K562 (cell line): ENCODE data around the gene ATAD3B. TPM values are rescaled to one million over a fixed set of nuclear protein-coding genes. Genes with fewer than 3 reads are reported as not detected.

Experiments used
- DPF2 ChIP-seq: fragments of 450-650 bp; IDR thresholded peaks from 2 replicates; pipeline ENCODE4 v1.6.1; 2016
- ETV6 ChIP-seq, 3 experiments: fragments of 150-350 bp in 1 of 3; sonication (generic) in 1 of 3; formaldehyde crosslinking in 1 of 3; IDR thresholded peaks; 2 replicates each; pipeline versions ENCODE4 v1.6.1 to v1.8.0; 2014 to 2022; ENCODE audit warnings: borderline replicate concordance in 2 of 3, low read depth in 2 of 3, antibody characterized with exemption in 1 of 3, low read length in 1 of 3, mild to moderate bottlenecking in 1 of 3, missing genetic modification reagents in 1 of 3
- FOXK2 ChIP-seq, 2 experiments: fragments of 450-650 bp; IDR thresholded peaks in 1 of 2; conservative IDR thresholded peaks in 1 of 2; 2 replicates each; pipeline ENCODE4 v1.6.1; 2016; ENCODE audit warnings: low read depth in 2 of 2, mild to moderate bottlenecking in 1 of 2
- HDAC6 ChIP-seq: IDR thresholded peaks from 2 replicates; pipeline ENCODE4 v1.6.1; 2012; ENCODE audit warnings: low read depth, mild to moderate bottlenecking, control low read depth, inconsistent platforms, low read length, moderate library complexity
- JUN ChIP-seq, 2 experiments: sonication (generic) in 1 of 2; formaldehyde crosslinking in 1 of 2; IDR thresholded peaks; 2 replicates each; pipeline versions ENCODE4 v1.6.1 to v1.8.0; 2012 to 2022; ENCODE audit warnings: borderline replicate concordance in 2 of 2, mild to moderate bottlenecking in 2 of 2, improper control_type of control experiment in 1 of 2, low read depth in 1 of 2, low read length in 1 of 2, missing genetic modification reagents in 1 of 2
- PML ChIP-seq: IDR thresholded peaks from 2 replicates; pipeline ENCODE4 v1.6.1; 2012; ENCODE audit warnings: low read length, inconsistent platforms
- POLR2AphosphoS2 ChIP-seq: IDR thresholded peaks from 2 replicates; pipeline ENCODE4 v1.6.1; 2012; ENCODE audit warnings: low read length, improper control_type of control experiment
- SRSF7 ChIP-seq: fragments of 200-400 bp; formaldehyde crosslinking; optimal IDR thresholded peaks from 2 replicates; pipeline ENCODE3; 2017; ENCODE audit warnings: mild to moderate bottlenecking, low read depth, low read length
- TAF7 ChIP-seq: fragments of 450-650 bp; IDR thresholded peaks from 2 replicates; pipeline ENCODE4 v1.6.1; 2016; ENCODE audit warnings: missing genetic modification characterization, missing compliant biosample characterization
- TOE1 ChIP-seq, 2 experiments: fragments of 450-650 bp in 1 of 2; sonication (generic) in 1 of 2; formaldehyde crosslinking in 1 of 2; IDR thresholded peaks; 2 replicates each; pipeline versions ENCODE4 v1.7.1 to v1.8.0; 2016 to 2022; ENCODE audit warnings: borderline replicate concordance in 2 of 2, mild to moderate bottlenecking in 2 of 2, antibody characterized with exemption in 1 of 2, inconsistent platforms in 1 of 2, low read depth in 1 of 2, missing genetic modification reagents in 1 of 2, moderate library complexity in 1 of 2
- USF2 ChIP-seq: sonication (generic); formaldehyde crosslinking; IDR thresholded peaks from 2 replicates; pipeline ENCODE4 v1.5.0; 2020; ENCODE audit warnings: missing genetic modification reagents
- ZBTB17 ChIP-seq: fragments of 450-650 bp; formaldehyde crosslinking; IDR thresholded peaks from 2 replicates; pipeline ENCODE4 v1.4.0; 2020; ENCODE audit warnings: mild to moderate bottlenecking
- ZNF212 ChIP-seq: fragments of 450-650 bp; formaldehyde crosslinking; IDR thresholded peaks from 2 replicates; pipeline ENCODE4 v1.4.0; 2020; ENCODE audit warnings: mild to moderate bottlenecking
- ZNF224 ChIP-seq: sonication (generic); formaldehyde crosslinking; IDR thresholded peaks from 2 replicates; pipeline ENCODE4 v1.8.0; 2022; ENCODE audit warnings: mild to moderate bottlenecking, missing genetic modification reagents
- ZNF232 ChIP-seq: sonication (generic); formaldehyde crosslinking; IDR thresholded peaks from 2 replicates; pipeline ENCODE4 v1.8.0; 2022; ENCODE audit warnings: mild to moderate bottlenecking, missing genetic modification reagents
- polyA plus RNA-seq, 8 experiments: library from polyadenylated mRNA; depleted of rRNA in 4 of 8; stranded (reverse) in 5 of 8; unstranded in 3 of 8; fragments of >200 nt; fragmentation: Nextera tagmentation in 2 of 8; fragmentation: Illumina TruSeq in 1 of 8; extraction: Ambion mirVana in 2 of 8; extraction: Trizol in 1 of 8; gene quantifications; 2 replicates each; pipeline versions ENCODE4 v1.2.1 to v1.2.3, GENCODE V29; 2011 to 2014; ENCODE audit warnings: inconsistent platforms in 1 of 8, missing spikeins in 1 of 8
- total RNA-seq, 7 experiments: library from RNA; depleted of rRNA in 6 of 7; stranded (reverse); fragments of >200 nt in 6 of 7; fragmentation: Illumina TruSeq in 2 of 7; extraction: Trizol in 2 of 7; gene quantifications; 2 replicates each; pipeline versions ENCODE4 v1.2.1 to v1.2.3, GENCODE V29; 2011 to 2021; ENCODE audit warnings: low replicate concordance in 1 of 7
- TF ChIP-seq, protein P1 (sequence below): IDR thresholded peaks from 2 replicates; pipeline ENCODE4 v1.6.1; 2011; ENCODE audit warnings: borderline replicate concordance, low read depth, mild to moderate bottlenecking, moderate library complexity, low read length; ENCODE audit not compliant: insufficient read depth, poor library complexity, severe bottlenecking
- TF ChIP-seq, protein P2 (sequence below), 2 experiments: IDR thresholded peaks; 2 replicates each; pipeline ENCODE4 v1.6.1; 2012; ENCODE audit warnings: improper control_type of control experiment in 2 of 2, low read depth in 2 of 2, low read length in 2 of 2, borderline replicate concordance in 1 of 2
- TF ChIP-seq, protein P3 (sequence below): IDR thresholded peaks from 2 replicates; pipeline ENCODE4 v1.6.1; 2011; ENCODE audit not compliant: insufficient read length; ENCODE audit errors: extremely low read depth

Gene ATAD3B
- total and polyA plus RNA-seq, 9 of the 15 experiments (the other 6 are each of a cell fraction or from before 2014, with no cell fraction given), result 0.07 to 113 (median 27.7) TPM

GRCh38 chr1:1511533-1512285, 40.1 kb downstream of the ATAD3B start, which contains the start of gene ATAD3A (continued):
- TF ChIP-seq, protein P1, sequence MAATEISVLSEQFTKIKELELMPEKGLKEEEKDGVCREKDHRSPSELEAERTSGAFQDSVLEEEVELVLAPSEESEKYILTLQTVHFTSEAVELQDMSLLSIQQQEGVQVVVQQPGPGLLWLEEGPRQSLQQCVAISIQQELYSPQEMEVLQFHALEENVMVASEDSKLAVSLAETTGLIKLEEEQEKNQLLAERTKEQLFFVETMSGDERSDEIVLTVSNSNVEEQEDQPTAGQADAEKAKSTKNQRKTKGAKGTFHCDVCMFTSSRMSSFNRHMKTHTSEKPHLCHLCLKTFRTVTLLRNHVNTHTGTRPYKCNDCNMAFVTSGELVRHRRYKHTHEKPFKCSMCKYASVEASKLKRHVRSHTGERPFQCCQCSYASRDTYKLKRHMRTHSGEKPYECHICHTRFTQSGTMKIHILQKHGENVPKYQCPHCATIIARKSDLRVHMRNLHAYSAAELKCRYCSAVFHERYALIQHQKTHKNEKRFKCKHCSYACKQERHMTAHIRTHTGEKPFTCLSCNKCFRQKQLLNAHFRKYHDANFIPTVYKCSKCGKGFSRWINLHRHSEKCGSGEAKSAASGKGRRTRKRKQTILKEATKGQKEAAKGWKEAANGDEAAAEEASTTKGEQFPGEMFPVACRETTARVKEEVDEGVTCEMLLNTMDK, result no peak
- no peak for TF ChIP-seq DPF2
- no peak for TF ChIP-seq ZNF212
- TF ChIP-seq ZNF224, result no peak
- TF ChIP-seq, protein P2, sequence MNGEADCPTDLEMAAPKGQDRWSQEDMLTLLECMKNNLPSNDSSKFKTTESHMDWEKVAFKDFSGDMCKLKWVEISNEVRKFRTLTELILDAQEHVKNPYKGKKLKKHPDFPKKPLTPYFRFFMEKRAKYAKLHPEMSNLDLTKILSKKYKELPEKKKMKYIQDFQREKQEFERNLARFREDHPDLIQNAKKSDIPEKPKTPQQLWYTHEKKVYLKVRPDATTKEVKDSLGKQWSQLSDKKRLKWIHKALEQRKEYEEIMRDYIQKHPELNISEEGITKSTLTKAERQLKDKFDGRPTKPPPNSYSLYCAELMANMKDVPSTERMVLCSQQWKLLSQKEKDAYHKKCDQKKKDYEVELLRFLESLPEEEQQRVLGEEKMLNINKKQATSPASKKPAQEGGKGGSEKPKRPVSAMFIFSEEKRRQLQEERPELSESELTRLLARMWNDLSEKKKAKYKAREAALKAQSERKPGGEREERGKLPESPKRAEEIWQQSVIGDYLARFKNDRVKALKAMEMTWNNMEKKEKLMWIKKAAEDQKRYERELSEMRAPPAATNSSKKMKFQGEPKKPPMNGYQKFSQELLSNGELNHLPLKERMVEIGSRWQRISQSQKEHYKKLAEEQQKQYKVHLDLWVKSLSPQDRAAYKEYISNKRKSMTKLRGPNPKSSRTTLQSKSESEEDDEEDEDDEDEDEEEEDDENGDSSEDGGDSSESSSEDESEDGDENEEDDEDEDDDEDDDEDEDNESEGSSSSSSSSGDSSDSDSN (IDR thresholded peaks at IDR 0.05; ENCODE audit: borderline replicate concordance in 1 of 2, low read depth in 2 of 2, low read length in 2 of 2), result peak; percentile 70 to 87; a peak in 2 of 4 replicates
- TF ChIP-seq TOE1 (IDR thresholded peaks at IDR 0.05; ENCODE audit: borderline replicate concordance), result peak; percentile 94
- no peak for TF ChIP-seq TOE1 (CRISPR knock-in tag; IDR thresholded peaks at IDR 0.05; ENCODE audit: borderline replicate concordance, low read depth)
- no peak for TF ChIP-seq USF2 (CRISPR knock-in tag)
- TF ChIP-seq FOXK2 (conservative IDR thresholded peaks at IDR 0.05 in 1 of 2, IDR thresholded peaks at IDR 0.05 in 1 of 2; ENCODE audit: low read depth in 2 of 2), result peak; percentile 62 to 87; a peak in 2 of 4 replicates
- TF ChIP-seq PML, result peak; percentile 74
- no peak for TF ChIP-seq HDAC6
- no peak for TF ChIP-seq SRSF7
- TF ChIP-seq JUN (IDR thresholded peaks at IDR 0.05; ENCODE audit: borderline replicate concordance, low read depth, low read length), result peak; percentile 76; the same call in 1 of the 2 replicates
- no peak for TF ChIP-seq JUN (CRISPR knock-in tag; IDR thresholded peaks at IDR 0.05; ENCODE audit: borderline replicate concordance)
- peak; percentile 96 for TF ChIP-seq ZBTB17 (CRISPR knock-in tag)
- peak; percentile 58 for TF ChIP-seq TAF7 (tag)
- TF ChIP-seq POLR2AphosphoS2, result no peak
- TF ChIP-seq ZNF232 (CRISPR knock-in tag), result no peak
- TF ChIP-seq, protein P3, sequence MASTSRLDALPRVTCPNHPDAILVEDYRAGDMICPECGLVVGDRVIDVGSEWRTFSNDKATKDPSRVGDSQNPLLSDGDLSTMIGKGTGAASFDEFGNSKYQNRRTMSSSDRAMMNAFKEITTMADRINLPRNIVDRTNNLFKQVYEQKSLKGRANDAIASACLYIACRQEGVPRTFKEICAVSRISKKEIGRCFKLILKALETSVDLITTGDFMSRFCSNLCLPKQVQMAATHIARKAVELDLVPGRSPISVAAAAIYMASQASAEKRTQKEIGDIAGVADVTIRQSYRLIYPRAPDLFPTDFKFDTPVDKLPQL, result no peak
- TF ChIP-seq ETV6 (IDR thresholded peaks at IDR 0.05; ENCODE audit: borderline replicate concordance in 1 of 2, low read depth in 2 of 2, low read length in 1 of 2), result peak in 1 of 2 experiments; percentile 14; a peak in 1 of 4 replicates
- TF ChIP-seq ETV6 (CRISPR knock-in tag; IDR thresholded peaks at IDR 0.05; ENCODE audit: borderline replicate concordance), result no peak
